Measurements from ENCODE around the gene APOF.
A peak's percentile ranks its signal among the peaks of the same experiment; 100 is the strongest.
"Not testable (repeated sequence)": the region's sequence is repeated elsewhere in the genome, so short reads cannot be mapped to it uniquely, and the experiment has no call there.

APOF gene, protein sequence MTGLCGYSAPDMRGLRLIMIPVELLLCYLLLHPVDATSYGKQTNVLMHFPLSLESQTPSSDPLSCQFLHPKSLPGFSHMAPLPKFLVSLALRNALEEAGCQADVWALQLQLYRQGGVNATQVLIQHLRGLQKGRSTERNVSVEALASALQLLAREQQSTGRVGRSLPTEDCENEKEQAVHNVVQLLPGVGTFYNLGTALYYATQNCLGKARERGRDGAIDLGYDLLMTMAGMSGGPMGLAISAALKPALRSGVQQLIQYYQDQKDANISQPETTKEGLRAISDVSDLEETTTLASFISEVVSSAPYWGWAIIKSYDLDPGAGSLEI

DNA sequence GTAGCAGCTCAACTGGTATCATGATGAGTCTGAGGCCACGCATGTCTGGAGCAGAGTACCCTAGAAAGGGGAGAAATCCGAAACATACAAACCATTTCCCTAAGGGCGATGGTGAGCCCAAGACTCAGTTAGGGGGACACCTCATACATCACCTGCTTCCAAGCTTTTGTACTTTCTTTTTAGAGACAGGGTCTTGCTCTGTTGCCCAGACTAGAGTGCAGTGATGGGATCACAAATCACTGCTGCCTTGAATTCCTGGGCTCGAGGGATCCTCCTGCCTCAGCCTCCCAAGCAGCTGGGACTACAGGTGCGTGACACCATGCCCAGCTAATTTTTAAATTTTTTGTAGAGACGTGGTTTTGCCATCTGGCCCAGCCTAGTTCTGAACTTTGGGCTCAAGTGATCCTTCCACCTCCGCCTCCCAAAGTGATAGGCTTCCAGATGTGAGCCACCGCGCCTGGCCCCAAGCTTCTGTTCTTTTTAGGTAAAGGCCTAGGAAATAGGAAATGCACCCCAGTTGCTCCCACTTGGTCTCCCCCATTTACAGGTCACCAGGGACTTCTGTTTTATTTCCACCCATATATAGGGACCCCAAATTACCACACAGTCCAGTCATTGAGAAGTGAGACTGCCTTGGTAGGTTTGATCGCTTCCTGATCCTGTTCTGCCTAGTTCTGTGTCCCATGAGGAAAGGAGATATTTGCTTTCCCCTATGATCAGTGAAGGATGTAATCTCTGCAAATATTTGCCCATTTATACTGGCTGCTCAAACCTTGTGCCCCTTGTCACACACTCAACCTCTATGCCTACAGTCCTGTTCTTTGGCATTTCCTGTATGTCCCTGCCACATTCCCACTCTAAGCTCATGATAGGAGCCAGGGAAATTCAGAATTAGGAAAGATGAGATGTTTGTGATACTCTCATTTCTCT, at the start of gene APOF:
Gene APOF (minus strand): TSS at position 728 of the 930 bp plus-strand sequence. CDS start 112 bp downstream, at position 616.
- no peak for DNase-seq (ENCODE audit: low read depth in 2 of 2)

DNA sequence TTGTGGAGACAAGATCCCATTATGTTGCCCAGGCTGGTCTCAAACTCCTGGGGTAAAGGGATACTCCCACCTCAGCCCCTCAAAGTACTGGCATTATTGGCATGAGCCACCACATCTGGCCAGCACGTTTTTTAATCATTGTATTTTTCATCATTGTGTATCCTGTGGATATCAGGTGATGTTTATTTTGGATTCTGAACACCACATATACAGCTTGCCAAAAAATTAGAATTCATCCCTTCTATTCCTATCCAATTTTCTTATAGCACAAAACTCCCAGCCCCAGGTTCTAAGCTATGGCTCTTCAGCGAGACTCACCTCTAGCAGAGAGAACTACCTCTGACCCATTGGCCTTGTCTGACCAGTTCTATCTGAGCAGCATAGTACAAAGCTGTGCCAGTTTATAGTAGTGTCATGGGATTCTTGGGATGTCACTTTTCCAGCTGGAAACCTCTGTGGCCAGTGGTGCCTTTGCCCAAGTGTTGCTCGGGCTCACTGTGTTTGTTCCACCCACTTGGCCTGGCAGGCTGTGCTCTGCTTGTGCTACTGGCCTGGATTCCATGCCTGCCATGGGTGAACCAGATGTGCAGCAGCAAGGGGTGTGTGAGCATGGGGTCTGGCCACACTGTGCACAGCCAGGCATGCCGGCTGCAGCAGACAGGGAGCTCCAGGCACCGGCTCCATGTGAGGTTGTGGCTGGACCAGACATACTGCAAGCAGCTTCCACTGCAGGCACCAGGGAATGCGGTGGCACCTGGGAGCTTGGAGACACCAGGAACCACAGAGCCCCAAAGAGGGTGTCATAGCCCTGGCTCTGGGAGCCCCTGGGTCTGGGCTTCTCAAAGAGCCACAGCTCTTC, 49.4 kb upstream of the APOF start:
- DNase-seq (ENCODE audit: low read depth in 2 of 2) = no peak

DNA sequence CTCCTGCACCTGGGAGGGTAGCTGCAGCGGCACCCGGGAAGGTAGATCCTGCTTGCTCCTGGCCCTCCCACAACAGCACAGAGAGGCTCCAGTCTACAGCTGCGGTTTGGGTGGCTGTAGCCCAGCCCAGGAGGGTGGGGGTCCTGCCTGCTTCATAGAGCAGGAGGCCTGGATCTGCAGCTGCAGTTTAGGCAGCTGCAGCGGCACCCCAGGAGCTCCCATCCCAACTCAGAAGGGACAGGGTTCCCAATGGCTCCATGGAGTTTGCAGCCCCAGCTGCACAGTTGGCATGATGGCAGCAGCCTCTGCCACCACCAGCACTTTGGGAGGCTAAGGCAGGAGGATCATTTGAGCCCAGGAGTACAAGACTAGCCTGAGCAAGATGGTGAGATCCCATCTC, 48.1 kb upstream of the APOF start:
- no peak for DNase-seq (ENCODE audit: low read depth in 2 of 2)

DNA sequence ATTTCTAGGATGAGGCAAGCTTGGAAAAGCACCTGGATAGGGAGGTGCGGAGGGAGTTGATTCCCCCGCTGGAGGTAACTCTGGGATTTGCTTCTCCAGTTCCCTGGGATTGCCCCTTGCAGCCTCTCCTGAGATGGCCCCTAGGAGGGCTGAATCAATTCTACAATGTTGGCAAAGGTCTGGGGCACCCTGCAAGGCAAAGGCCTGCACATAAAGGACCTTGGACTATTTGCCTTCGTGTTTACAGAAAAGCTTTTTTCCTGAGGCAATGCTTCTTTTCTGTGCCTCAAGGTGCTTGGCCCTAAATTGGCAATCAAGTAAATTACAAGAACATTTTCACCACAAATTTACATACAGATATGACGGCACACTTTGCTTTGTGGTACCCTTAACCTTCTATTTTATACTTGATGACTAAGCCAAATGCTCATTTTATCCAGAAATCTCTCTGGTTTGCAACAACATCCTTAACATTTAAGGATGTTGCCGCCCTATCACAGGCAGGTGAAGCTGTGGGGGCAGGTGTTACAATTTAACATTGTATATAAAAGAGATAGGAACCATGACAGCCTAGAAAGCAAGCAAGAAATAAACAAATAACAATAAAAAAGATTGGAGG, 46.3 kb upstream of the APOF start:
- no peak for DNase-seq (ENCODE audit: low read depth in 2 of 2)

DNA sequence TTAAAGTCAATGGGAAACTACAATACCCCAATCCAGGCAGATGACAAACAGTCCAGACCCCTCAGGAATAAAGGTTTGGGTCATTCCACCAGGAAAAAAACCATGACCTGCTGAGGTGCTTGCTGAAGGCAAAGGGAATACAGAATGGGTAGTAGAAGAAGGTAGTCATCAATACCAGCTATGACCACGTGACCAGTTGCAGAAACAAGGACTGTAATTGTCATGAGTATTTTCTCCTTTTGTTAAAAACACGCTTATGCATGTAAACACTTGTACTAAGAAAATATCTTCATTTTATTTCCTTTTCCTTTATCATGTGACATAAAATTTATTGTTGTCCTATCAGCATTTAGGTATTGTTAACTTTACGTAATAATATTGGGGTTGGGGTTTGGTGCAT, 41.6 kb upstream of the APOF start:
- not testable (repeated sequence) for DNase-seq (ENCODE audit: low read depth in 2 of 2)

DNA sequence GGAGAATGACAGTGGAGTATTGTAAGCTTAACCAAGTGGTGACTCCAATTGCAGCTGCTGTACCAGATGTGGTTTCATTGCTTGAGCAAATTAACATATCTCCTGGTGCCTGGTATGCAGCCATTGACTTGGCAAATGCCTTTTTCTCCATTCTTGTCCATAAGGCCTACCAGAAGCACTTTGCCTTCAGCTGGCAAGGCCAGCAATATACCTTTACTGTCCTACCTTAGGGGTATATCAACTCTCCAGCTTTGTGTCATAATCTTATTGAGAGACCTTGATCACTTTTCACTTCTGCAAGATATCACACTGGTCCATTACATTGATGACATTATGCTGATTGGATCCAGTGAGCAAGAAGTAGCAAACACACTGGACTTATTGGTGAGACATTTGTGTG, 39.0 kb upstream of the APOF start:
- DNase-seq (ENCODE audit: low read depth in 2 of 2) = not testable (repeated sequence)

DNA sequence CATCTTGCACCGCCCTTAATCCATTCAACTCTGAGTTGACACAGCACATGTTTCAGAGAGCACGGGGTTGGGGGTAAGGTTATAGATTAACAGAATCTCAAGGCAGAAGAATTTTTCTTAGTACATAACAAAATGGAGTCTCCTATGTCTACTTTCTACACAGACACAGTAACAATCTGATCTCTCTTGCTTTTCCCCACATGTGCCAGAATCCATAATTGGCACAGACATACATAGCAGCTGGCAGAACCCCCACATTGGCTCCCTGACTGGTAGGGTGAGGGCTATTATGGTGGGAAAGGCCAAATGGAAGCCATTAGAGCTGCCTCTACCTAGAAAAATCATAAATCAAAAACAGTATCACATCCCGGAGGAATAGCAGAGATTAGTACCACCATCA, 38.5 kb upstream of the APOF start:
- DNase-seq (ENCODE audit: low read depth in 2 of 2) = not testable (repeated sequence)

DNA sequence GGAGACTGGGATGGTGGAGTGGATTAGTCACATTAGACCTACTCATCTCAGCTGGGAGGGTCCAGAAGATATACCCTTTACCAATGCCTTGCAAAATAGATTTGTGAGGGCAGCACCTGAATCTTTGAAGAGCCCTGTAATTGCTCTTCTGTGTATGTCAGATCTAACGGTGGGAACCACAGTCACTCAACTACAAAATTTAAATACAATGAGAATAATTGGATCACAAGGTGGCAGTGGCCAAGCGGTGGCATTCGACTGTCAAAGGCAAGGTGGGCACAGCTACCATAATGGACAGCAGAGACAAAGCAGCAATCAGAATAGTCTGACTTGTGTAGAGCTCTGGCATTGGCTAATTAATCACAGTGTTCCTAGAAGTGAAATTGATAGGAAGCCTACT, 36.8 kb upstream of the APOF start:
- not testable (repeated sequence) for DNase-seq (ENCODE audit: low read depth in 2 of 2)

DNA sequence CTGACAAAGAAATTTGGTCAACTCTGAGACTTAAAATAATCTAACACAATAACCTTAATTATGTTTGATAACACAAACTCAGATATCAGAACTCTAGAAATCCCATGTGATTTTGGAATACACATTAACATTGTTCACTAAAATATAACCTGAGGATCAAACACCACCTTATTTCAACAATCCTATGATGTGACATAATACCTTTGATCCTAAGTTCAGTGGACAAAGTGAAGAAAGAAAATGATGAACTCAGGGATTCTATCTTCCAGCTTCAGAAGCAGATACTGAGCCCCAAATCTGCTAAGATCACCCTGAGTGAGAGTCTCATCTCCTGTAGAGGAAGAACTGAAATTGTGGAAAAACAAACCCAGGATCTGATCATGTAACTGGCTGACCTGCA, 35.7 kb upstream of the APOF start:
- no peak for DNase-seq (ENCODE audit: low read depth in 2 of 2)

DNA sequence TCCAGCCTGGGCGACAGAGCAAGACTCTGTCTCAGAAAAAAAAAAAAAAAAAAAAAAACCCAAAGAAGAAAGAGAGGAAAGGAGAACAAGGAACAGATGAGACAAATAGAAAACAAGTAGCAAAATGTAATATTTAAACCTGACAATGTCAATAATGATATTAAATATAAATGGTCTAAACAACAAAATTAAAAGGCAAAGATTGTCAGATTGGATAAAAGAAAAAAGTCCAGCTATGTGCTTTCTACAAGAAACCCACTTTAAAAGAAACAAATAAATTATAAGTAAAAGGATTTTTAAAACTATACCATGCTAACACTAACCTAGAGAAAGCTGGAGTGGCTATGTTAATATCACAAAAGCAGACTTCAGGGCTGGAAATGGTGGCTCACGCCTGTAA, 29.7 kb upstream of the APOF start:
- DNase-seq (ENCODE audit: low read depth in 2 of 2) = no peak

DNA sequence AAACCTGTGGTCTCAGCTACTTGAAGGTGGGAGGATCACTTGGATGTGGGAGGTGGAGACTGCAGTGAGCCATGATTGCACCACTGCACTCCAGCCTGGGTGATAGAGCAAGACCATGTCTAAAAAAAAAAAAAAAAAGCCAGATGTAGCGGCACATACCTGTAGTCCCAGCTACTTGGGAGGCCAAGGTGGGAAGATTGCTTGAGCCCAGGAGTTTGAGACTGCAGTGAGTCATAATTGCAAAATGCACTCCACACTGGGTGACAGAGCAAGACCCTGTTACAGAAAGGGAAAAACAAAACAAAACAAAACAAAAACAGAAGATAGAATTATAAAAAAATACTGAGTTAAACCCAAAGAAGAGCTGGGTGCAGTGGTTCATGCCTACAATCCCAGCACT, 29.1 kb upstream of the APOF start:
- DNase-seq (ENCODE audit: low read depth in 2 of 2) = no peak

DNA sequence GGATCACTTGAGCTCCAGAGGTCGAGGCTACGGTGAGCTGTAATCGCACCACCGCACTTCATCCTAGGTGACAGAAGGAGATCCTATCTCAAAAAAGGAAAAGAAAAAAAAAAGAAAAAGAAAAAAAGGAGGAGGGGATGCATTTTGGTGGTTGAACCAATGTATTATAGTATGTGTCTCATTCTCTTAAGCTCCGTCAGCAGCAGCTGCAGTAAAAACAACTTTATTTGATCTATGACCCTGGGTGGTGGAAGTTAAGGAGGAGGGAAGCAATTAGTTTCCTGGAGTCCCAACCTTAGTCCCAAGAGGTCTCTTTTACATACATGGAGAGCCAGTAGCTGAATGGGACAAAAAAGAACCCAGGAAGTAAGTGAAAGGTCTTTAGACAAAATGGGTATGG, 26.8 kb upstream of the APOF start:
- DNase-seq (ENCODE audit: low read depth in 2 of 2) = no peak

DNA sequence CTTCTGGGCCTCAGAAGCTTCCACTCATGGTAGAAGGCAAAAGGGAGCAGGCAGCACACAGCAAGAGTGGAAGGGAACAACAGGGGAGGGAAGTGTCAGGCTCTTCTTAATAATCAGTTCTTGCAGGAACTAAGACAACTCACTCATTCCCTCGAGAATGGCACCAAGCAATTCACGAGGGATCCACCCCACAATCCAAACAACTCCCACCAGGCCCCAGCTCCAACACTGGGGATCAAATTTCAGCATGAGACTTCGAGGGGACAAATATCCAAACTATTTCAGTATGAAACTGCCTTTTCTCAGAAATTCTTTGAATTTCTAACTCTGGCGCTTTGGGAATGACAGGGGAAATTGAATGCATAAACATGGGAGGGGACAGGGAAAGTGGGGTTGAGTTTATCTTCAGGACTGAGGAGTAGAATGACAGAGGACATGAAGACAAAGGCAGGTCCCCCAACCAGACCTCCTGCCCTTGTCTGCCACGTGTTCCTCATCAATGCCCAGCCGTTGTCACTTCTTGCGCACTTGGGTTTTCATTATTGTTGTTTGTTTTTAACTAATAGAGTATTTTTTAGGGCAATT, 24.6 kb upstream of the APOF start:
- peak; percentile 15 to 21 for DNase-seq (ENCODE audit: low read depth in 2 of 2)

DNA sequence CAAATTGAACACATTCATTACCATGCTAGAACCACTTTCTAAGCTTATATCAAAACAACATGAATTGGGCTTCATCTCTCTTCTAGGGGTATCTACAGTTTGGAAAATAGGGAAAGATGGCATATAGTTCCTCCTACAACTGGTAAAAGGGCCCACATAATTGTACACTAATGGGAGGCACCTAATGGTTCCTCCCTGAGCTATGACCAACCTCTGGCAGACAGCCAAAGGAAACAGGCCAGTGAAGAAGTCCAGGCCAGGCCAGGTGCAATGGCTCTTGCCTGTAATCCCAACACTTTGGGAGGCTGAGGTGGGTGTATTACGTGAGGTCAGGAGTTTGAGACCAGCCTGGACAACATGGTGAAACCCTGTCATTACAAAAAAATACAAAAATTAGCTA, 23.2 kb upstream of the APOF start:
- no peak for DNase-seq (ENCODE audit: low read depth in 2 of 2)

DNA sequence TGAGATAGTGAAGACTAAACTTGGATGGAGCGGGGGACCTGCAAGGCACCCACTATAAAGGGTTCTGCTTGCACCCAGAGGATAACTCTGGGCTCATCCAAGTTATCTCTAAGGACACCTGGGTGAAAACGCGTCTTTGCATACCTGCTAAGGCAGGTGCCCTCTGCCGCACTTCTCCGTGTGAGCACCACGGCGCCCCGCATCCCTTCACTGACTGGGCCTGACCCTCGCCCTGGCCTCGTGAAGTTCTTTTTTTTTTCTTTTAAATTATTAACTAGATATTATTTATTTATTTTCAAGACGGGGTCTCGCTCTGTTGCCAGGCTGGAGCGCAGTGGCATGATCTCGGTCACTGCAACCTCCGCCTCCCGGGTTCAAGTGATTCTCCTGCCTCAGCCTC, 20.0 kb upstream of the APOF start:
- no peak for DNase-seq (ENCODE audit: low read depth in 2 of 2)

DNA sequence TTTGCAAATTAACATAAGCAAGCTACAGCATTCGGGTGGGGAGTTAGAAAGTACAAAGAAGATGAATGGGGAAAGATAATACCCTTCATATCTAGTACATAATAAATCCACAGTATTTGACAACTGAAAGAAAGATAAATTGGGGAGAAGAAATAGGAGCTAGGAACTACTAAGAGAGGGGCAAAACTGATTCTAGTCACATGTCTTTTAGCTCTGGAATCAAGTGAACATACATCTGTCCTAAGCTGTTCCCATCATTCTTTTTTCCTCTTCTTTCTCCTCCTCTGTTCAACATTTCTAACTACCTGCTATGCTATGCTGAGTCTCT, 15.3 kb upstream of the APOF start:
- DNase-seq (ENCODE audit: low read depth in 2 of 2) = no peak

DNA sequence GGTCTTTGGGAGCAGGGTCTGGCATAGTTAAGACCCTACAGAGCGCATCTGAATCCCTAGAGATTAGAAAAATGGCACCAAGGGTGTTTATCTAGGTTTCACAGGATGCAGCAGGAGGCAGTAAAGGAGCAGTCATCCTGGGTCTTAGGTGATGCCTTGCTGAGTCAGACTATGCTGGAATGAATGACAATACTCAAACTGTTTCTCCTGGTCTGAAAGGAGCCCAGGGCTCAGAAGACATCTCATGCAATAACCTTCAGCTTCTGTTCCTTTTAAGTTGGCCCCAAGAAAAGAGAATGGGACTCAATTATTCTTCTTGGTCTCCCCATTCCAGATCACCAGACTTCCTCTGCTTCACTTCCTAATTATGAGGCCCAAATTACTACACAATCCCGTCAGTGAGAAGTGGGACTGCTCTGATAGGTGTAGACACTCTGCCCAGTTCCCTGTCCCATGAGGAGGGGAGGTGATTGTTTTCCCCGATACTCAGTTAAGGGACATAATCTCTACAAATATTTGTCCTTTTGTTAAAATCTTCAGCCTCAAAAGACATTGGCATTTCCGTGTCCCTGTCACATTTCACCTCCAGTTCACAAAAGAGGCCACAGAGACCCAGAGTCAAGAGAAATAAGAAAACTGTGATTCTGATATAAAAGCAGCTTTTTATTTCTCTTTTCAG, 14.8 kb upstream of the APOF start:
- no peak for DNase-seq (ENCODE audit: low read depth in 2 of 2)

DNA sequence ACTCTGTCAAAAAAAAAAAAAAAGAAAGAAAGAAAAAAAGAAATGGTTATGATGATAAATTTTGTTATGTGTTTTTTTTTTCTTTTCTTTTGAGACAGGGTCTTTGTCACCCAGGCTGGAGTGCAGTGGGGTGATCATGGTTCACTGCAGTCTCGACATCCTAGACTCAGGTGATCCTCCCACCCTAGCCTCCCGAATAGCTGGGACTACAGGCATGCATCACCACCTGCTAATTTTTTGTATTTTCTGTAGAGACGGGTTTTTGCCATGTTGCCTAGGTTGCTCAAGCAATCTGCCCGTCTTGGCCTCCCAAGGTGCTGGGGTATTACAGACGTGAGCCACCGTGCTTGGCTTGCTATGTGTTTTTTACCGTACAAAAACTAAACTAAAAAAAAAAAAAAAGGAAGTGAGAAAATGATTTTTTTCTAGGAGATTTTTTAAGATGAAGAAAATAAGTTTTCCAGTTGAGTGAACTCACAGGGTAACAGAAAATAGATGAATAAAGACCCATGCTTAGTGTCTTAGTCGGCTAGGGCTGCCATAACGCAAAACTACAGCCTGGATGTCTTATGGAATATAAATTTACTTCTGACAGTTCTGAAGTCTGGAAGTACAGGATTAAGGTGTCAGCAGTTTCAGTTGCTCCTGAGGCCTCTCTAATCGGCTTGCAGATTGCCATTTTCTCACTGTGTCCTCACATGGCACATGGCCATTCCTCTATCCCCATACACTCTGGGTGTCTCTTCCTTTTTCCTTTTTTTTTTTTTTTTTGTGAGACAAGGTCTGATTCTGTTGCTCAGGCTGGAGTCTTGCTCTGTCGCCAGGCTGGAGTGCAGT, 13.2 kb upstream of the APOF start:
- DNase-seq (ENCODE audit: low read depth in 2 of 2) = no peak

DNA sequence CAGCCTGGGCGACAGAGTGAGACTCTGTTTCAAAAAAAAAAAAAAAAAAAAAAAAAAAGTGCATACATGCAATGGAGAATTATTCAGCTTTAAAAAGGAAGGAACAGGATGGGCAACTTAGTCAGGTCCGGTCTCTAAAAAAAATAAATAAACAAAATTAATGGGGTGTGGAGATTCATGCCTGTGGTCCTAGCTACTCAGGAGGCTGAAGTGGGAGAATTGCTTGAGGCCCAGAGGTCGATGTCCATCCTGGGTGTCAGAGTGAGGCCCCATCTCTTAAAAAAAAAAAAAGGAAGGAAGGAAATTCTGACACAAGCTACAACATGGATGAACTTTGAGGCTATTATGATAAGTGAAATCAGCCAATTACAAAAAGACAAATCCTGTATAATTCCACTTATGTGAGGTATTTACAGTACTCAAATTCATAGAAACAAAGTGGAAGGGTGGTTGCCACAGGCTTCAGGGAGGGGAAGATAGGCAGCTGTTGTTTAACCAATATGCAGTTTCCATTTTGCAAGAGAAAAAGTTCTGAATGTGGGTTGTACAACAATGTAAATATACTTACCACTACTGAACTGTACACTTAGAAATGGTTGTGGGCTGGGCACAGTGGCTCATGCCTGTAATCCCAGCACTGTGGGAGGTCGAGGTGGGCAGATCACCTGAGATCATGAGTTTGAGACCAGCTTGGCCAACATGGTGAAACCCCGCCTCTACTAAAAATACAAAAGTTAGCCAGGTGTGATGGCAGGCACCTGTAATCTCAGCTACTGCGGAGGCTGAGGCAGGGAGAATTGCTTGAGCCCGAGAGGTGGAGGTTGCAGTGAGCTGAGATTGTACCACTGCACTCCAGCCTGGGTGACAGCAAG, 12.3 kb upstream of the APOF start:
- no peak for DNase-seq (ENCODE audit: low read depth in 2 of 2)
